Omental fat pad (tissue), 4 donors: ENCODE results near the gene KIF3C. TPM values are rescaled to one million over a fixed set of nuclear protein-coding genes. Genes with fewer than 3 reads are reported as not detected.
"Not testable (repeated sequence)": the region's sequence is repeated elsewhere in the genome, so short reads cannot be mapped to it uniquely, and the experiment has no call there.

ENCODE experiments used
- ATAC-seq: fragments of 150-250 bp; one replicate; pipeline ENCODE4 v1.9.1; 2016; ENCODE audit warnings: mild to moderate bottlenecking, moderate library complexity; ENCODE audit not compliant: low FRiP score
- DNase-seq: peaks from one replicate; pipeline ENCODE4 v3.0.0-alpha.2; 2019; ENCODE audit warnings: low spot score
- CTCF ChIP-seq, 3 donors: fragments of 450-650 bp; IDR thresholded peaks; one replicate each; pipeline ENCODE4 v1.5.1; 2016 to 2017; ENCODE audit warnings: antibody characterized with exemption in 3 of 3, mild to moderate bottlenecking in 3 of 3, moderate library complexity in 2 of 3
- total RNA-seq, 4 donors: library from RNA; depleted of rRNA; stranded (reverse); fragments of >200 nt; gene quantifications; one replicate each; pipeline ENCODE4 v1.1.0, GENCODE V29; 2016

KIF3C gene
- total RNA-seq, 4 donors from 2014 or later = 1.2 to 6.2 (median 2.7) TPM

DNA sequence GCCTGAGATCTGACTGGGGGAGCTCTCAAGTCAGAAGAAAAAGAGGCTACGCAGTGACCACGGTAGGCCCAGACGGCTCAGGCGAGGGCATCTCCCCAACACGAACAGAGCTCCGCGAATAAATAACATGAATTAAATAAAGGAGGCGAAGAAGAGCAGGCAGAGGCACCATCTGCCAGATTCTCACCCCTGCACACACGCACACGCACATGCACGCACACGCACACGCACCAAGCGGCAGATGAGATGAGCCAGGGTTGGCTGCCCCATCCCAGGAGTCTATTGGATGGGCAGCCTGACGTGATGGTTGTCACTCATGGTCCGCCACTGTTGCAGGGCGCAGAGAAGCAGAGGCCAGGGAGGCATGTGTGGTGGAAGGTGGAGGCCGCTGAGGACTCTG lies 53.6 kb downstream of the KIF3C start:
- no peak for TF ChIP-seq CTCF (IDR thresholded peaks at IDR 0.05)
- no peak for ATAC-seq

GRCh38 chr2:25926984-25927756 lies 55.1 kb downstream of the KIF3C start:
- TF ChIP-seq CTCF (IDR thresholded peaks at IDR 0.05) = no peak
- DNase-seq = no peak
- ATAC-seq = no peak

More for the DNA sequence above, 53.6 kb downstream of the KIF3C start:
- no peak for DNase-seq

GRCh38 chr2:25922501-25922900 lies 59.8 kb downstream of the KIF3C start:
- DNase-seq (no peak), ATAC-seq (no peak)
- TF ChIP-seq CTCF (IDR thresholded peaks at IDR 0.05) = no peak

- no peak for DNase-seq
- ATAC-seq = no peak
- TF ChIP-seq CTCF (IDR thresholded peaks at IDR 0.05) = no peak
These were observed 61.4 kb downstream of the KIF3C start for GRCh38 chr2:25920786-25921415.

- no peak for TF ChIP-seq CTCF (IDR thresholded peaks at IDR 0.05)
- no peak for ATAC-seq
- DNase-seq = no peak
These were observed 62.0 kb downstream of the KIF3C start for GRCh38 chr2:25920336-25920735.

- no peak for DNase-seq
- no peak for TF ChIP-seq CTCF (IDR thresholded peaks at IDR 0.05)
- ATAC-seq = no peak
These were observed 64.5 kb downstream of the KIF3C start for GRCh38 chr2:25917832-25918231.

DNA sequence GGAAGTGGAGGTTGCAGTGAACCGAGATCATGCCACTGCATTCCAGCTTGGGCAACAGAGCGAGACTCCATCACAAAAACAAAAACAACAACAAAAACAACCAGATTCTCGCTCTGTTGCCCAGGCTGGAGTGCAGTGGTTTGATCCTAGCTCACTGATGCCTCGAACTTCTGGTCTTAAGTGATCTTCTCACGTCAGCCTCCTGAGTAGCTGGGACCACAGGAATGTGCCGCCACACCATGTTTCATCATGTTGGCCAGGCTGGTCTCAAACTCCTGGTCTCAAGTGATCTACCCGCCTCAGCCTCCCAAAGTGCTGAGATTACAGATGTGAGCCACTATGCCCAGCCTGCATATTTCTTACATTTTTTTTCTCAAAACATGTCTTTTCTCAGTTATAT lies 64.9 kb downstream of the KIF3C start:
- ATAC-seq, DNase-seq: not testable (repeated sequence)

DNA sequence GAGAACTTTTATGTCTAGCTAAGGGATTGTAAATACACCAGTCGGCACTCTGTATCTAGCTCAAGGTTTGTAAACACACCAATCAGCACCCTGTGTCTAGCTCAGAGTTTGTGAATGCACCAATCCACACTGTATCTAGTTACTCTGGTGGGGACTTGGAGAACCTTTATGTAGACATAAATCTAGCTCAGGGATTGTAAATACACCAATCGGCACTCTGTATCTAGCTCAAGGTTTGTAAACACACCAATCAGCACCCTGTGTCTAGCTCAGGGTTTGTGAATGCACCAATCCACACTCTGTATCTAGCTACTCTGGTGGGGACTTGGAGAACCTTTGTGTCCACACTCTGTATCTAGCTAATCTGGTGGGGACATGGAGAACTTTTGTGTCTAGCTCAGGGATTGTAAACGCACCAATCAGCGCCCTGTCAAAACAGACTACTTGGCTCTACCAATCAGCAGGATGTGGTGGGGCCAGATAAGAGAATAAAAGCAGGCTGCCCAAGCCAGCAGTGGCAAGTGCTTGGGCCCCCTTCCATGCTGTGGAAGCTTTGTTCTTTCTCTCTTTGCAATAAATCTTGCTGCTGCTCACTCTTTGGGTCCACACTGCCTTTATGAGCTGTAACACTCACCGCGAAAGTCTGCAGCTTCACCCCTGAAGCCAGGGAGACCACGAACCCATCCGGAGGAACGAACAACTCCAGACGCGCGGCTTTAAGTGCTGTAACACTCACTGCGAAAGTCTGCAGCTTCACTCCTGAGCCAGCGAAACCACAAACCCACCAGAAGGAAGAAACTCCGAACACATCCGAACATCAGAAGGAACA lies 66.1 kb downstream of the KIF3C start:
- ATAC-seq, DNase-seq: not testable (repeated sequence)

GRCh38 chr2:25915411-25915810 lies 66.9 kb downstream of the KIF3C start:
- not testable (repeated sequence) for DNase-seq, ATAC-seq

DNA sequence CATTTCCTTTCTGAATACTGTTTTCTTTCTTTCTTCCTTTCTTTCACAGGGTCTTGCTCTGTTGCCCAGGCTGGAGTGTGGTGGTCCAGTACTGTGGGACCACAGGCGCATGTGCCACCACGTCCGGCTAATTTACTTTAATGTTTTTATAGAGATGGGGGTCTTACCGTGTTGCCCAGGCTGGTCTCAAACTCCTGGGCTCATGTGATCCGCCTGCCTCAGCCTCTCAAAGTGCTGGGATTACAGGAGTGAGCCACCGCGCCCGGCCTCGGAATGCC lies 68.7 kb downstream of the KIF3C start:
- DNase-seq = not testable (repeated sequence)

More for the DNA sequence above, 68.7 kb downstream of the KIF3C start:
- not testable (repeated sequence) for ATAC-seq
